GM19023 (cell line): Measurements from ENCODE around the gene COQ5.

Source experiments
- ATAC-seq: cut with Tn5 transposase; IDR thresholded peaks from one replicate; pipeline ENCODE4 v1.9.1; 2021; ENCODE audit warnings: mild to moderate bottlenecking, moderate library complexity; ENCODE audit not compliant: unreplicated experiment

COQ5 gene

GRCh38 chr12:120485961-120486881, 42.7 kb downstream of the COQ5 start:
- ATAC-seq, result no peak

GRCh38 chr12:120483621-120484020, 45.3 kb downstream of the COQ5 start:
- ATAC-seq, result no peak

- no peak for ATAC-seq
These were observed 47.8 kb downstream of the COQ5 start for GRCh38 chr12:120481022-120481767.

GRCh38 chr12:120480211-120480610, 48.7 kb downstream of the COQ5 start:
- ATAC-seq, result no peak

GRCh38 chr12:120479458-120479857, 49.5 kb downstream of the COQ5 start:
- ATAC-seq, result no peak

GRCh38 chr12:120475643-120476042, 53.3 kb downstream of the COQ5 start:
- no peak for ATAC-seq

GRCh38 chr12:120474616-120474960, 54.4 kb downstream of the COQ5 start:
- ATAC-seq, result no peak

GRCh38 chr12:120473807-120474615, 54.9 kb downstream of the COQ5 start:
- ATAC-seq, result no peak

- no peak for ATAC-seq
These were observed 56.4 kb downstream of the COQ5 start for GRCh38 chr12:120472521-120472920.

GRCh38 chr12:120470150-120470784, 58.7 kb downstream of the COQ5 start:
- no peak for ATAC-seq

- ATAC-seq, result peak; percentile 84
These were observed 59.4 kb downstream of the COQ5 start, which contains the start of gene SRSF9 for GRCh38 chr12:120469450-120470149. Gene SRSF9, minus strand, starts transcription at chr12:120469748. Its CDS starts 139 bp downstream, at chr12:120469609.

GRCh38 chr12:120468821-120469449, 60.0 kb downstream of the COQ5 start:
- ATAC-seq, result peak; percentile 32

- no peak for ATAC-seq
These were observed 60.6 kb downstream of the COQ5 start for GRCh38 chr12:120468325-120468820.

GRCh38 chr12:120467439-120467838, 61.5 kb downstream of the COQ5 start:
- no peak for ATAC-seq

GRCh38 chr12:120466560-120467315, 62.2 kb downstream of the COQ5 start:
- ATAC-seq, result no peak

GRCh38 chr12:120465756-120466155, 63.2 kb downstream of the COQ5 start:
- ATAC-seq, result no peak

GRCh38 chr12:120463712-120464111, 65.2 kb downstream of the COQ5 start:
- no peak for ATAC-seq

GRCh38 chr12:120462099-120462640, 66.8 kb downstream of the COQ5 start:
- no peak for ATAC-seq
